SK-N-SH (cell line): Measurements from ENCODE around the gene KIF2A.

Experiments used
- CHD2 ChIP-seq: fragments of 150-350 bp; IDR thresholded peaks from 2 replicates; pipeline ENCODE4 v1.6.1; 2018; ENCODE audit warnings: low read length; ENCODE audit not compliant: partially characterized antibody
- EP300 ChIP-seq, 2 experiments: IDR thresholded peaks; 2 replicates each; pipeline versions ENCODE4 v1.4.0 to v1.6.1; 2012; ENCODE audit warnings: borderline replicate concordance in 1 of 2, low read depth in 1 of 2, low read length in 1 of 2
- GATA2 ChIP-seq: sonication (generic); formaldehyde crosslinking; IDR thresholded peaks from 2 replicates; pipeline ENCODE4 v1.5.0; 2020; ENCODE audit warnings: mild to moderate bottlenecking, missing genetic modification reagents
- NRF1 ChIP-seq: IDR thresholded peaks from 2 replicates; pipeline ENCODE4 v1.6.1; 2012; ENCODE audit warnings: low read depth, mild to moderate bottlenecking, low read length
- POLR2AphosphoS5 ChIP-seq: IDR thresholded peaks from 2 replicates; pipeline ENCODE4 v1.6.1; 2012; ENCODE audit warnings: low read depth, low read length
- RAD21 ChIP-seq: IDR thresholded peaks from 2 replicates; pipeline ENCODE4 v1.6.1; 2012; ENCODE audit warnings: mild to moderate bottlenecking, low read length
- RCOR1 ChIP-seq: fragments of 150-350 bp; IDR thresholded peaks from 2 replicates; pipeline ENCODE4 v1.6.1; 2017; ENCODE audit warnings: antibody characterized with exemption, low read length
- SIN3A ChIP-seq: IDR thresholded peaks from 2 replicates; pipeline ENCODE4 v1.6.1; 2012; ENCODE audit warnings: low read depth, mild to moderate bottlenecking, low read length, moderate library complexity, borderline replicate concordance
- YY1 ChIP-seq: IDR thresholded peaks from 2 replicates; pipeline ENCODE4 v1.4.0; 2012; ENCODE audit warnings: low read depth, mild to moderate bottlenecking
- TF ChIP-seq, protein P1 (sequence below): fragments of 150-350 bp; IDR thresholded peaks from 2 replicates; pipeline ENCODE4 v1.6.1; 2017; ENCODE audit warnings: antibody characterized with exemption, low read length, low read depth, borderline replicate concordance
- TF ChIP-seq, protein P2 (sequence below): fragments of 200-600 bp; sonication (generic); IDR thresholded peaks from 2 replicates; pipeline ENCODE4 v1.6.1; 2017; ENCODE audit warnings: antibody characterized with exemption, mild to moderate bottlenecking, moderate library complexity

DNA sequence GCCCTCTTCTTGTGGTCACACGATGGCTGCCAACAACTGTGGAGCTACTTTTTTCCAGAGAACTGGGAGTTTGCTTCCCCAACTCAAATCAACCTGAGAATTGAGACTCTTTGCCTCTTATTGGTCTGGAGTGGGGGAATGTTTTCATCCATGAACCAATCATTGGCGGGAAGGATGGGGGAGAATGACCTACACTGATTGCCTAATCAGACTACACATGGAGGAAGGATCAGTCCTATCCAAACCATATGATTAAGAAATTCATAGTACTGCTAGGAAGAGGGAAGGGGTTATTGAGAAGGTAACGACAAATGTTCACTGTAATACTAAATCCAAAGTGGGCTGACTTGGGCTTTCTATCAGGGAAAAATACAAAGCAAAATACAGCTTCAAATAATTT is 7.9 kb upstream of the KIF2A start:
- TF ChIP-seq YY1 (no peak), SIN3A (no peak), NRF1 (no peak), POLR2AphosphoS5 (no peak), EP300 (IDR thresholded peaks at IDR 0.05; ENCODE audit: borderline replicate concordance in 1 of 2, low read depth in 1 of 2, low read length in 1 of 2) (no peak), RAD21 (no peak), CHD2 (no peak), GATA2 (CRISPR knock-in tag) (no peak), RCOR1 (no peak)
- TF ChIP-seq, protein P1, sequence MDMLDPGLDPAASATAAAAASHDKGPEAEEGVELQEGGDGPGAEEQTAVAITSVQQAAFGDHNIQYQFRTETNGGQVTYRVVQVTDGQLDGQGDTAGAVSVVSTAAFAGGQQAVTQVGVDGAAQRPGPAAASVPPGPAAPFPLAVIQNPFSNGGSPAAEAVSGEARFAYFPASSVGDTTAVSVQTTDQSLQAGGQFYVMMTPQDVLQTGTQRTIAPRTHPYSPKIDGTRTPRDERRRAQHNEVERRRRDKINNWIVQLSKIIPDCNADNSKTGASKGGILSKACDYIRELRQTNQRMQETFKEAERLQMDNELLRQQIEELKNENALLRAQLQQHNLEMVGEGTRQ = no peak
- TF ChIP-seq, protein P2, sequence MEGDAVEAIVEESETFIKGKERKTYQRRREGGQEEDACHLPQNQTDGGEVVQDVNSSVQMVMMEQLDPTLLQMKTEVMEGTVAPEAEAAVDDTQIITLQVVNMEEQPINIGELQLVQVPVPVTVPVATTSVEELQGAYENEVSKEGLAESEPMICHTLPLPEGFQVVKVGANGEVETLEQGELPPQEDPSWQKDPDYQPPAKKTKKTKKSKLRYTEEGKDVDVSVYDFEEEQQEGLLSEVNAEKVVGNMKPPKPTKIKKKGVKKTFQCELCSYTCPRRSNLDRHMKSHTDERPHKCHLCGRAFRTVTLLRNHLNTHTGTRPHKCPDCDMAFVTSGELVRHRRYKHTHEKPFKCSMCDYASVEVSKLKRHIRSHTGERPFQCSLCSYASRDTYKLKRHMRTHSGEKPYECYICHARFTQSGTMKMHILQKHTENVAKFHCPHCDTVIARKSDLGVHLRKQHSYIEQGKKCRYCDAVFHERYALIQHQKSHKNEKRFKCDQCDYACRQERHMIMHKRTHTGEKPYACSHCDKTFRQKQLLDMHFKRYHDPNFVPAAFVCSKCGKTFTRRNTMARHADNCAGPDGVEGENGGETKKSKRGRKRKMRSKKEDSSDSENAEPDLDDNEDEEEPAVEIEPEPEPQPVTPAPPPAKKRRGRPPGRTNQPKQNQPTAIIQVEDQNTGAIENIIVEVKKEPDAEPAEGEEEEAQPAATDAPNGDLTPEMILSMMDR = no peak
